Measurements from ENCODE around the gene APCDD1L. TPM values are rescaled to one million over a fixed set of nuclear protein-coding genes. Genes with fewer than 3 reads are reported as not detected.
"Not testable (repeated sequence)": the region's sequence is repeated elsewhere in the genome, so short reads cannot be mapped to it uniquely, and the experiment has no call there.

The APCDD1L gene
- total RNA-seq, 1 donor from 2014 or later, result 7.7 TPM

- DNase-seq (ENCODE audit: low spot score), result no peak
These were observed 96.0 kb downstream of the APCDD1L start for GRCh38 chr20:58418949-58419748.

GRCh38 chr20:58417438-58417837 is 97.8 kb downstream of the APCDD1L start:
- no peak for DNase-seq (ENCODE audit: low spot score)

- DNase-seq (ENCODE audit: low spot score), result no peak
These were observed 98.4 kb downstream of the APCDD1L start for GRCh38 chr20:58416835-58417234.

GRCh38 chr20:58416057-58416456 is 99.1 kb downstream of the APCDD1L start:
- no peak for DNase-seq (ENCODE audit: low spot score)

GRCh38 chr20:58414786-58415185 is 100.4 kb downstream of the APCDD1L start:
- not testable (repeated sequence) for DNase-seq (ENCODE audit: low spot score)

- DNase-seq (ENCODE audit: low spot score), result not testable (repeated sequence)
These were observed 101.0 kb downstream of the APCDD1L start for GRCh38 chr20:58414216-58414615.

Other genes starting within 250 kb of the APCDD1L start
- gene RAB22A, start 205.7 kb downstream of the APCDD1L start, total RNA-seq (ENCODE audit: insufficient read depth, low replicate concordance), result 13.0 TPM
- gene VAPB, start 126.2 kb downstream of the APCDD1L start, total RNA-seq (ENCODE audit: insufficient read depth, low replicate concordance), result 26.0 TPM
- gene STX16, start 135.9 kb upstream of the APCDD1L start, total RNA-seq (ENCODE audit: insufficient read depth, low replicate concordance), result 24.1 TPM
- 25.0 TPM for gene NPEPL1, start 177.4 kb upstream of the APCDD1L start, total RNA-seq (ENCODE audit: insufficient read depth, low replicate concordance)